Hepatocyte (in vitro differentiated cells): Measurements from ENCODE around the gene IL11RA.

ENCODE experiments used
- CTCF ChIP-seq: fragments of 200-600 bp; sonication (generic); IDR thresholded peaks from 2 replicates; pipeline ENCODE4 v1.5.1; 2016; ENCODE audit warnings: antibody characterized with exemption, mild to moderate bottlenecking; ENCODE audit not compliant: poor library complexity
- EZH2 ChIP-seq: fragments of 200-600 bp; sonication (generic); IDR thresholded peaks from 2 replicates; pipeline ENCODE4 v1.6.1; 2016; ENCODE audit warnings: antibody characterized with exemption, mild to moderate bottlenecking, borderline replicate concordance
- EZH2phosphoT487 ChIP-seq: fragments of 200-600 bp; sonication (generic); IDR thresholded peaks from one replicate; pipeline ENCODE4 v1.6.1; 2018; ENCODE audit warnings: antibody characterized with exemption, mild to moderate bottlenecking, low read depth, moderate library complexity; ENCODE audit not compliant: unreplicated experiment, severe bottlenecking

- TF ChIP-seq CTCF: no peak
- TF ChIP-seq EZH2: no peak
- no peak for TF ChIP-seq EZH2phosphoT487
Observed at GRCh38 chr9:34685591-34685990, 33.6 kb downstream of the IL11RA start.
